B cell (primary cell): ENCODE measurements around the gene HAS3. TPM values are rescaled to one million over a fixed set of nuclear protein-coding genes. Genes with fewer than 3 reads are reported as not detected.

Source experiments
- ATAC-seq: fragments of 200-7000 bp; cut with Tn5 transposase; one replicate; pipeline ENCODE4 v1.10.0; 2021; ENCODE audit warnings: low read depth, mild to moderate bottlenecking, moderate number of reproducible peaks, moderate library complexity
- CTCF ChIA-PET: fragments of 350-600 bp; sonication (Branson Sonifier 250); formaldehyde crosslinking; loops from one replicate; lab custom pipeline; 2021; ENCODE audit warnings: antibody characterized with exemption, inconsistent platforms; lab: Charles Lee
- POLR2A ChIA-PET: fragments of 350-600 bp; sonication (Branson Sonifier 250); formaldehyde crosslinking; loops from one replicate; lab custom pipeline; 2021; ENCODE audit warnings: antibody characterized with exemption; lab: Charles Lee
- DNase-seq: peaks from one replicate; pipeline ENCODE4 v3.0.0; 2013
- H2AFZ ChIP-seq: 2 replicates; pipeline ENCODE4 v1.6.1; 2012; ENCODE audit warnings: mild to moderate bottlenecking, low read depth, low read length; ENCODE audit not compliant: insufficient read depth, poor library complexity, severe bottlenecking
- H3K27ac ChIP-seq, 2 donors: 1 replicate in 1 of 2; 2 replicates in 1 of 2; pipeline ENCODE4 v1.5.1; 2012 to 2013; ENCODE audit warnings: low read length in 2 of 2, mild to moderate bottlenecking in 2 of 2, moderate library complexity in 1 of 2
- H3K27me3 ChIP-seq, 4 experiments: fragments of 200-600 bp in 1 of 4; sonication (generic) in 1 of 4; replicated peaks in 1 of 4; 1 replicate in 2 of 4; 2 replicates in 2 of 4; pipeline versions ENCODE4 v1.6.1 to v1.7.0; 2013 to 2016; ENCODE audit warnings: low read length in 3 of 4, mild to moderate bottlenecking in 2 of 4, mixed read lengths in 1 of 4, moderate library complexity in 1 of 4; ENCODE audit not compliant: insufficient read depth in 4 of 4, control insufficient read depth in 3 of 4; ENCODE audit errors: control extremely low read depth in 1 of 4
- H3K36me3 ChIP-seq, 2 experiments: replicated peaks in 1 of 2; 1 replicate in 1 of 2; 2 replicates in 1 of 2; pipeline versions ENCODE4 v1.6.1 to v1.7.1; 2013; ENCODE audit warnings: low read length in 1 of 2; ENCODE audit not compliant: insufficient read depth in 2 of 2, control insufficient read depth in 1 of 2; ENCODE audit errors: control extremely low read depth in 1 of 2, extremely low read depth in 1 of 2
- H3K4me1 ChIP-seq, 2 donors: fragments of 200-600 bp in 1 of 2; sonication (generic) in 1 of 2; 1 replicate in 1 of 2; 2 replicates in 1 of 2; pipeline versions ENCODE4 v1.5.1 to v1.6.1; 2013 to 2017; ENCODE audit warnings: low read length in 2 of 2; ENCODE audit not compliant: control insufficient read depth in 2 of 2, insufficient read depth in 2 of 2
- H3K4me2 ChIP-seq: replicated peaks from 2 replicates; pipeline ENCODE3; 2012; ENCODE audit warnings: mild to moderate bottlenecking, low read depth, low read length; ENCODE audit not compliant: poor library complexity, severe bottlenecking
- H3K4me3 ChIP-seq, 5 experiments: fragments of 200-600 bp in 1 of 5; sonication (generic) in 1 of 5; 1 replicate in 3 of 5; 2 replicates in 2 of 5; pipeline versions ENCODE4 v1.5.1 to v1.7.0; 2011 to 2016; ENCODE audit warnings: low read length in 4 of 5, mild to moderate bottlenecking in 4 of 5, low read depth in 2 of 5, control low read depth in 1 of 5, moderate library complexity in 1 of 5; ENCODE audit not compliant: insufficient read depth in 1 of 5; ENCODE audit errors: control extremely low read depth in 1 of 5, extremely low read depth in 1 of 5
- H3K79me2 ChIP-seq: fragments of 200-600 bp; sonication (generic); one replicate; pipeline ENCODE4 v1.6.0; 2016; ENCODE audit warnings: low read length; ENCODE audit not compliant: control insufficient read depth, insufficient read depth
- H3K9ac ChIP-seq: fragments of 200-600 bp; sonication (generic); 2 replicates; pipeline ENCODE4 v1.6.1; 2017; ENCODE audit warnings: mild to moderate bottlenecking, low read length, moderate library complexity
- H3K9me3 ChIP-seq, 3 donors: one replicate each; pipeline versions ENCODE4 v1.6.1 to v1.7.1; 2013; ENCODE audit warnings: low read length in 2 of 3; ENCODE audit not compliant: control insufficient read depth in 2 of 3, insufficient read depth in 1 of 3; ENCODE audit errors: control extremely low read depth in 1 of 3
- H4K20me1 ChIP-seq: 2 replicates; pipeline ENCODE4 v1.6.0; 2012; ENCODE audit warnings: mild to moderate bottlenecking, low read length; ENCODE audit not compliant: insufficient read depth, control insufficient read depth, poor library complexity, severe bottlenecking
- H3K27ac Mint-ChIP-seq: one replicate; pipeline ENCODE4 v1.8.0; 2021; ENCODE audit warnings: mixed read lengths
- H3K27me3 Mint-ChIP-seq: one replicate; pipeline ENCODE4 v1.8.0; 2021; ENCODE audit warnings: mixed read lengths
- H3K4me1 Mint-ChIP-seq: one replicate; pipeline ENCODE4 v1.8.0; 2021; ENCODE audit warnings: mixed read lengths
- H3K4me3 Mint-ChIP-seq: one replicate; pipeline ENCODE4 v1.8.0; 2021; ENCODE audit warnings: mixed read lengths
- H3K9me3 Mint-ChIP-seq: one replicate; pipeline ENCODE4 v1.8.0; 2022; ENCODE audit warnings: mixed read lengths; ENCODE audit not compliant: insufficient read depth
- EZH2 ChIP-seq: IDR thresholded peaks from 2 replicates; pipeline ENCODE4 v1.6.1; 2012; ENCODE audit warnings: borderline replicate concordance, low read depth, mild to moderate bottlenecking, moderate library complexity, low read length; ENCODE audit not compliant: insufficient read depth, poor library complexity, severe bottlenecking
- WGBS: methylation state at CpG from one replicate; pipeline ENCODE4 v1.1.5; 2013; ENCODE audit warnings: missing lambda C conversion rate; ENCODE audit not compliant: insufficient coverage; 5-methylcytosine and 5-hydroxymethylcytosine counted together
- intact Hi-C: fragments of 100-400 bp; cut with micrococcal nuclease; formaldehyde crosslinking; loops from one replicate; pipeline ENCODE4 v1.10.0; 2022
- polyA plus RNA-seq: library from polyadenylated mRNA; depleted of rRNA; stranded (reverse); fragments of >200 nt; gene quantifications from 2 replicates; pipeline ENCODE4 v1.2.3, GENCODE V29; 2012
- total RNA-seq, 2 donors: library from RNA; stranded (reverse); fragments of 120-200 nt in 1 of 2; gene quantifications; 1 replicate in 1 of 2; 2 replicates in 1 of 2; pipeline versions ENCODE4 v1.2.3 to v1.2.4, GENCODE V29; 2013 to 2022
- TF ChIP-seq, protein P1 (sequence below): fragments of 200-600 bp; IDR thresholded peaks from one replicate; pipeline ENCODE4 v1.8.0; 2022; ENCODE audit warnings: antibody characterized with exemption, mild to moderate bottlenecking

Gene HAS3
- total and polyA plus RNA-seq, 2 donors (not counting 1 experiment from before 2014, with no cell fraction given): 1.4 to 2.6 TPM

DNA sequence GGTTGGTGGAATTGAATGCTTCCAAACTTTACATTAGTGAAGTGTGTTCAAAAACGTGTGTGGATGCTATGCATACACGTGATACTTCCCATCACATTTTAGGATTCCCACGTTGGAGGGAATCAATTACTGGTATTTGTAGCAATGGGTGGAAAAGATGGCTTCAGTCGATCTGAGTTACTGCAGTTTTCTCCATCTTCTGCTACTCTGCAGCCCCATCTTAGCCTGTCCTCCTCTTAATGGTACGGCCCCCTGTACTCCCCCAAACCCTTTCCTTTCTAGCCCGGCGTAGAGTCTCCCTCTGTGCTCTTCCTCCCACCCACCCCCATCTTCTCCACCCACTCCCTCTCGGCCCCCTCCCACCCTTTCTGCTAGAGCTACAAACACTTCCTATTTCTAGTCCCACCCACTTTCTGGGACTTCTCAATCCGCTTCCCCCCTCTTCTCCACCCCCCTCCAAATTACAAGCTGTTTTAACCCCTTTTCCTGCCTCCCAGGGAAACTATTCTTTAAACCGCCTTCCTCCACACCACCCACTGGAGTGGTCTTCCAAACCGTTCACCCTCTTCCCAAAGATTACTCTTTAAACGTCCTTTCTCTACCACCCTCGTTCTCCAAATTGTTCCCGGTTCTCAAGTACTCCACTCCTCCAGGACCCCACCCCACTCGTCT, 25.9 kb downstream of the HAS3 start:
- POLR2A ChIA-PET: no interaction called here
- Histone ChIP-seq H3K79me2 (peaks cover 90% of the 10 kb centered on the region), H3K9ac (peak overlapping the region; percentile 87), H3K27ac (peak overlapping the region; percentile 66 to 90), H3K4me2 (peak overlapping the region; percentile 95), H2AFZ (peak overlapping the region; percentile 27), H4K20me1 (peaks cover 44% of the 10 kb centered on the region), H3K4me3 (peak overlapping the region; percentile 87 to 96 (median 89)), H3K9me3 (no peaks in the 10 kb centered on the region), H3K4me1 (peaks cover 16 to 19% of the 10 kb centered on the region in 2 donors), H3K36me3 (peaks cover 4% of the 10 kb centered on the region in 2 experiments), H3K27me3 (no peaks in the 10 kb centered on the region)
- Mint-ChIP-seq H3K27me3 (no peaks in the 10 kb centered on the region), H3K4me1 (peaks cover 45% of the 10 kb centered on the region), H3K4me3 (peak overlapping the region; percentile 95), H3K9me3 (no peaks in the 10 kb centered on the region), H3K27ac (peak overlapping the region; percentile 89)
- WGBS: 0% methylated on average over 10 of the region's 15 CpGs
- peak; percentile 14 for ATAC-seq
- intact Hi-C loops: loop anchor here (10.0 kb wide), 1 partner anchor 1467 kb away; the partner anchor contains the start of genes ACD, C16orf86, ENKD1 and PARD6A
- CTCF ChIA-PET: interaction anchor here (0.5 to 1.1 kb wide), 2 partner anchors 39 to 846 kb away, joined by 3 to 4 read pairs; no protein-coding TSS in a partner anchor
- no peak for TF ChIP-seq EZH2
- TF ChIP-seq, protein P1, sequence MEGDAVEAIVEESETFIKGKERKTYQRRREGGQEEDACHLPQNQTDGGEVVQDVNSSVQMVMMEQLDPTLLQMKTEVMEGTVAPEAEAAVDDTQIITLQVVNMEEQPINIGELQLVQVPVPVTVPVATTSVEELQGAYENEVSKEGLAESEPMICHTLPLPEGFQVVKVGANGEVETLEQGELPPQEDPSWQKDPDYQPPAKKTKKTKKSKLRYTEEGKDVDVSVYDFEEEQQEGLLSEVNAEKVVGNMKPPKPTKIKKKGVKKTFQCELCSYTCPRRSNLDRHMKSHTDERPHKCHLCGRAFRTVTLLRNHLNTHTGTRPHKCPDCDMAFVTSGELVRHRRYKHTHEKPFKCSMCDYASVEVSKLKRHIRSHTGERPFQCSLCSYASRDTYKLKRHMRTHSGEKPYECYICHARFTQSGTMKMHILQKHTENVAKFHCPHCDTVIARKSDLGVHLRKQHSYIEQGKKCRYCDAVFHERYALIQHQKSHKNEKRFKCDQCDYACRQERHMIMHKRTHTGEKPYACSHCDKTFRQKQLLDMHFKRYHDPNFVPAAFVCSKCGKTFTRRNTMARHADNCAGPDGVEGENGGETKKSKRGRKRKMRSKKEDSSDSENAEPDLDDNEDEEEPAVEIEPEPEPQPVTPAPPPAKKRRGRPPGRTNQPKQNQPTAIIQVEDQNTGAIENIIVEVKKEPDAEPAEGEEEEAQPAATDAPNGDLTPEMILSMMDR: no peak
- DNase-seq: peak; percentile 65
